Mesenchymal stem cell (in vitro differentiated cells and primary cell): Measurements from ENCODE around the gene NPPB.

ENCODE experiments used
- DNase-seq: peaks from one replicate; pipeline ENCODE4 v3.0.0-alpha.2; 2013
- H2AFZ ChIP-seq: one replicate; pipeline ENCODE4 v1.6.1; 2013; ENCODE audit warnings: low read depth, mild to moderate bottlenecking, control low read depth, inconsistent platforms, low read length, moderate library complexity
- H2AK5ac ChIP-seq: 2 replicates; pipeline ENCODE4 v1.6.1; 2013; ENCODE audit warnings: low read length, moderate library complexity, mild to moderate bottlenecking, inconsistent platforms; ENCODE audit not compliant: severe bottlenecking
- H2BK120ac ChIP-seq: one replicate; pipeline ENCODE4 v1.6.1; 2013; ENCODE audit warnings: low read depth, mild to moderate bottlenecking, inconsistent platforms, low read length, moderate library complexity
- H2BK12ac ChIP-seq, 2 experiments: one replicate each; pipeline ENCODE4 v1.6.1; 2013; ENCODE audit warnings: inconsistent platforms in 2 of 2, low read length in 2 of 2, mild to moderate bottlenecking in 2 of 2, moderate library complexity in 2 of 2, control low read depth in 1 of 2
- H2BK15ac ChIP-seq: one replicate; pipeline ENCODE4 v1.6.1; 2013; ENCODE audit warnings: mild to moderate bottlenecking, low read depth, inconsistent platforms; ENCODE audit not compliant: poor library complexity, severe bottlenecking
- H2BK5ac ChIP-seq: 2 replicates; pipeline ENCODE4 v1.6.1; 2013; ENCODE audit warnings: low read depth, mild to moderate bottlenecking, low read length, control low read depth, inconsistent platforms; ENCODE audit not compliant: poor library complexity, severe bottlenecking
- H3K14ac ChIP-seq, 2 experiments: one replicate each; pipeline ENCODE4 v1.6.1; 2013; ENCODE audit warnings: inconsistent platforms in 2 of 2, low read length in 2 of 2, control low read depth in 1 of 2, mild to moderate bottlenecking in 1 of 2, moderate library complexity in 1 of 2
- H3K18ac ChIP-seq, 2 experiments: one replicate each; pipeline ENCODE4 v1.6.1; 2013; ENCODE audit warnings: inconsistent platforms in 2 of 2, low read length in 2 of 2, control low read depth in 1 of 2, low read depth in 1 of 2, mild to moderate bottlenecking in 1 of 2
- H3K23ac ChIP-seq, 2 experiments: one replicate each; pipeline ENCODE4 v1.6.1; 2013; ENCODE audit warnings: inconsistent platforms in 2 of 2, low read length in 2 of 2, mild to moderate bottlenecking in 2 of 2, moderate library complexity in 2 of 2, control low read depth in 1 of 2
- H3K27ac ChIP-seq: 2 replicates; pipeline ENCODE4 v1.5.1; 2013; ENCODE audit warnings: mild to moderate bottlenecking, moderate library complexity, low read length, control low read depth, inconsistent platforms; ENCODE audit not compliant: poor library complexity, severe bottlenecking
- H3K27me3 ChIP-seq, 2 experiments: 2 replicates each; pipeline versions ENCODE4 v1.6.1 to v1.7.0; 2013; ENCODE audit warnings: low read length in 2 of 2, mild to moderate bottlenecking in 2 of 2, moderate library complexity in 2 of 2, control low read depth in 1 of 2, inconsistent platforms in 1 of 2; ENCODE audit not compliant: control insufficient read depth in 1 of 2, insufficient read depth in 1 of 2
- H3K36me3 ChIP-seq, 2 experiments: 2 replicates each; pipeline versions ENCODE4 v1.6.1 to v1.7.0; 2013; ENCODE audit warnings: low read length in 2 of 2, control low read depth in 1 of 2, inconsistent platforms in 1 of 2, low read depth in 1 of 2, mild to moderate bottlenecking in 1 of 2; ENCODE audit not compliant: insufficient read depth in 2 of 2, control insufficient read depth in 1 of 2
- H3K4ac ChIP-seq, 2 experiments: one replicate each; pipeline ENCODE4 v1.6.1; 2013; ENCODE audit warnings: inconsistent platforms in 2 of 2, low read length in 2 of 2, mild to moderate bottlenecking in 2 of 2, moderate library complexity in 2 of 2, control low read depth in 1 of 2, low read depth in 1 of 2
- H3K4me1 ChIP-seq: 2 replicates; pipeline ENCODE4 v1.6.1; 2013; ENCODE audit warnings: low read depth, low read length, control low read depth; ENCODE audit not compliant: control insufficient read depth, insufficient read depth
- H3K4me2 ChIP-seq: 2 replicates; pipeline ENCODE4 v1.6.1; 2013; ENCODE audit warnings: low read length, mild to moderate bottlenecking, inconsistent platforms; ENCODE audit not compliant: poor library complexity, severe bottlenecking
- H3K4me3 ChIP-seq, 2 experiments: 2 replicates each; pipeline versions ENCODE4 v1.5.1 to v1.7.0; 2013; ENCODE audit warnings: low read length in 2 of 2, mild to moderate bottlenecking in 2 of 2, control low read depth in 1 of 2, low read depth in 1 of 2; ENCODE audit not compliant: insufficient read depth in 1 of 2
- H3K79me1 ChIP-seq: replicated peaks from 2 replicates; pipeline ENCODE4 v1.6.1; 2013; ENCODE audit warnings: mild to moderate bottlenecking, control low read depth, low read length, inconsistent platforms; ENCODE audit not compliant: poor library complexity, severe bottlenecking
- H3K9ac ChIP-seq: 2 replicates; pipeline ENCODE4 v1.7.0; 2013; ENCODE audit warnings: mild to moderate bottlenecking, low read length, moderate library complexity
- H3K9me3 ChIP-seq: 2 replicates; pipeline ENCODE4 v1.7.0; 2013; ENCODE audit warnings: mild to moderate bottlenecking, low read length; ENCODE audit not compliant: control insufficient read depth
- H4K8ac ChIP-seq: one replicate; pipeline ENCODE4 v1.6.1; 2013; ENCODE audit warnings: inconsistent platforms, mild to moderate bottlenecking, low read length, moderate library complexity
- H4K91ac ChIP-seq: one replicate; pipeline ENCODE4 v1.6.1; 2013; ENCODE audit warnings: mild to moderate bottlenecking, low read length, inconsistent platforms
- WGBS: methylation state at CpG from one replicate; pipeline ENCODE4 v1.1.7; 2013; ENCODE audit warnings: mixed read lengths; 5-methylcytosine and 5-hydroxymethylcytosine counted together

Gene NPPB

GRCh38 chr1:11891433-11892186 lies 32.9 kb upstream of the NPPB start:
- Histone ChIP-seq H3K4me1 (no peaks in the 10 kb centered on the region), H2BK120ac (no peak overlapping the region), H3K18ac (no peak overlapping the region), H3K23ac (no peak overlapping the region), H3K14ac (no peak overlapping the region), H2AK5ac (no peak overlapping the region), H2AFZ (no peak overlapping the region), H3K79me1 (no peaks in the 10 kb centered on the region), H3K27me3 (peaks cover 8 to 69% of the 10 kb centered on the region in 2 experiments), H3K9ac (no peak overlapping the region), H3K9me3 (no peaks in the 10 kb centered on the region), H3K4me3 (no peak overlapping the region), H2BK5ac (no peak overlapping the region), H3K36me3 (no peaks in the 10 kb centered on the region), H2BK12ac (no peak overlapping the region), H2BK15ac (no peak overlapping the region), H3K4ac (no peak overlapping the region), H4K91ac (no peak overlapping the region), H3K27ac (no peak overlapping the region), H3K4me2 (no peak overlapping the region), H4K8ac (no peak overlapping the region)
- DNase-seq = no peak
- WGBS = 93% methylated on average over 5 of the region's 6 CpGs

- Histone ChIP-seq H3K27me3 (peaks cover 8 to 72% of the 10 kb centered on the region in 2 experiments), H4K91ac (no peak overlapping the region)
- no peak for DNase-seq
These were observed 30.1 kb upstream of the NPPB start for GRCh38 chr1:11888877-11889208.

GRCh38 chr1:11888206-11888876 lies 29.6 kb upstream of the NPPB start:
- Histone ChIP-seq H2BK15ac (no peak overlapping the region), H3K18ac (no peak overlapping the region), H2BK12ac (no peak overlapping the region), H2AK5ac (no peak overlapping the region), H3K27ac (no peak overlapping the region), H3K36me3 (no peaks in the 10 kb centered on the region), H2BK5ac (no peak overlapping the region), H3K9me3 (no peaks in the 10 kb centered on the region), H3K27me3 (peaks cover 12 to 68% of the 10 kb centered on the region in 2 experiments), H3K23ac (no peak overlapping the region), H3K4me1 (peaks cover 1% of the 10 kb centered on the region), H3K9ac (no peak overlapping the region), H2AFZ (no peak overlapping the region), H3K4ac (no peak overlapping the region), H4K8ac (no peak overlapping the region), H3K79me1 (no peaks in the 10 kb centered on the region), H3K4me2 (no peak overlapping the region), H4K91ac (no peak overlapping the region), H3K4me3 (no peak overlapping the region), H3K14ac (no peak overlapping the region), H2BK120ac (no peak overlapping the region)
- 83% methylated on average over 15 of the region's 15 CpGs for WGBS
- DNase-seq = no peak

More at GRCh38 chr1:11888877-11889208, 30.1 kb upstream of the NPPB start:
- no peak overlapping the region for H3K27ac ChIP-seq
- H3K18ac ChIP-seq = no peak overlapping the region
- H3K4me3 ChIP-seq = no peak overlapping the region
- no peak overlapping the region for H2BK5ac ChIP-seq
- no peak overlapping the region for H3K14ac ChIP-seq
- H2AK5ac ChIP-seq = no peak overlapping the region
- H4K8ac ChIP-seq = no peak overlapping the region
- H3K23ac ChIP-seq = no peak overlapping the region
- H2BK12ac ChIP-seq = no peak overlapping the region
- no peak overlapping the region for H2BK120ac ChIP-seq
- H3K4ac ChIP-seq = no peak overlapping the region
- H3K9me3 ChIP-seq = no peaks in the 10 kb centered on the region
- no peak overlapping the region for H2AFZ ChIP-seq
- no peaks in the 10 kb centered on the region for H3K4me1 ChIP-seq
- WGBS = 52% methylated on average over 3 of the region's 3 CpGs
- no peak overlapping the region for H2BK15ac ChIP-seq
- no peak overlapping the region for H3K9ac ChIP-seq
- H3K36me3 ChIP-seq = no peaks in the 10 kb centered on the region
- H3K4me2 ChIP-seq = no peak overlapping the region
- no peaks in the 10 kb centered on the region for H3K79me1 ChIP-seq

DNA sequence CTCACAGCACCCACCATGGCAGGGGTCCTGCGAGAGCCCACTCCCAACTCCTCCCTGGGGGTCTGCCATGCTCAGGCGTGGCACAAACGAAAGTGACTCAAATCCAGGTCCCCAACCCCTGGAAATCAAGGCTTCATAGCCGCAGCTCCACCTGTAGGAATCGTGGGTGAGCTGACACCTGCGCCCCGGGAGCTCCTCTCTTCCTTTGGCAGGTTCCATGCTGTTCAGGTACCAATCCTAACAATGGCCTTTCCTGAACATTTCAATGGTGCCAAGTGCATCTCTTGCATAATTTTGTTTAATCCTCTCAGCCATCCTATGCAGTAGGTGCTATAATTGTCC lies 28.9 kb upstream of the NPPB start:
- Histone ChIP-seq H3K18ac (no peak overlapping the region), H4K91ac (no peak overlapping the region), H3K14ac (no peak overlapping the region), H2BK120ac (no peak overlapping the region), H3K36me3 (no peaks in the 10 kb centered on the region), H3K4me3 (no peak overlapping the region), H3K23ac (no peak overlapping the region), H3K27me3 (peaks cover 19 to 68% of the 10 kb centered on the region in 2 experiments), H2BK5ac (no peak overlapping the region), H3K79me1 (no peaks in the 10 kb centered on the region), H3K4me1 (peaks cover 8% of the 10 kb centered on the region), H3K4me2 (no peak overlapping the region), H2BK15ac (no peak overlapping the region), H3K9ac (no peak overlapping the region), H3K4ac (no peak overlapping the region), H3K9me3 (no peaks in the 10 kb centered on the region), H2AFZ (no peak overlapping the region), H2AK5ac (no peak overlapping the region), H3K27ac (no peak overlapping the region), H2BK12ac (no peak overlapping the region), H4K8ac (no peak overlapping the region)
- DNase-seq = no peak
- WGBS = 75% methylated on average over 7 of the region's 7 CpGs
